Cardiac septum (tissue), 1 donor: ENCODE measurements around the gene PAX8. TPM values are rescaled to one million over a fixed set of nuclear protein-coding genes. Genes with fewer than 3 reads are reported as not detected.

ENCODE experiments used
- DNase-seq: peaks from one replicate; pipeline ENCODE4 v3.0.0-alpha.2; 2020; ENCODE audit warnings: low spot score
- intact Hi-C: fragments of 100-400 bp; cut with DNase I; formaldehyde crosslinking; loops from one replicate; pipeline ENCODE4 v1.14.0; 2022
- total RNA-seq: library from RNA; stranded (reverse); fragmentation: NEBNext Ultra II Directional; extraction: Animal tissue kit (Norgen Biotek cat#: 25700); gene quantifications from one replicate; pipeline ENCODE4 v1.2.1, GENCODE V29; 2021
- donor health status: DM: no; HTN: no; CAD: no.

The PAX8 gene
- total RNA-seq, 1 donor from 2014 or later = 0.35 TPM

DNA sequence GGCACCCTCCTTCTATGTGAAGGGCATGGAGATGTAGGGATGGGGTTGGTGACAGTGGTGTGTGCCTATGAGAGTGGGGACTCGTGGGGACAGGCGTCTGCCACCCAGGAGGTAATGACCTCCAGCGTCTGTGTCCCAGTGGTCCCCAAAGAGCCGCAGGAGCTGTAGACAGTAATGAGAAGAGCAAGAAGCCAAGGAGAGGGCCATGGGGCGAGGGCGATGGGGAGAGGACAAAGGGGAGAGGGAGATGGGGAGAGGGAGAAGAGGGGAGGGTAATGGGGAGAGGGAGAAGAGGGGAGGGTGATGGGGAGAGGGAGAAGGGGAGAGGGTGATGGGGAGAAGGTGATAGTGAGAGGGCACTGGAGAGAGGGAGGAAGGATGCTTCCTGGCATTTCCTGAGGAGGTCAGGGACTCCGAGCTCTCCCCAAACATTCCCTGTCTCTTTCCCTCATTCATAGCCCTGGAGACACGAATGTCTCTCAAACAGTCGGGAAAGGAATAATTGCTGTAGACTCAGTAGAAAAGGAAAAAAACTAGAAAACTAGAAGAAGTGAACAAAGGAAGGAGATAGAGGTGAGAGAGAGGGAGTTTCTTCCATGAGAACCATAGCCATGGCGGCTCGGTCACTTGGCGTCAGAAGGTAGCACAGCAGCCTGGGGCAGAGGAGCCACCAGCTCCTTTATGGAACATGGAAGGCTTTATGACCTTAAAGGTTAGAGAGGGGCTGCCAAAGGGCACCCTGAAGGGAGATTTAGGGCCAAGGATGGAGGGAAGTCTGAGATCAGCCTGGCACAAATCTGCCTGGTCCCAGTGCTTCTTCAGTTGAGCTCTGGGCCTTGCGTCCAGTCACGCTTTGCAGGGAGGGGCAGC lies 65.4 kb downstream of the PAX8 start:
- DNase-seq = peak; percentile 71
- intact Hi-C loops = no loop called here

DNA sequence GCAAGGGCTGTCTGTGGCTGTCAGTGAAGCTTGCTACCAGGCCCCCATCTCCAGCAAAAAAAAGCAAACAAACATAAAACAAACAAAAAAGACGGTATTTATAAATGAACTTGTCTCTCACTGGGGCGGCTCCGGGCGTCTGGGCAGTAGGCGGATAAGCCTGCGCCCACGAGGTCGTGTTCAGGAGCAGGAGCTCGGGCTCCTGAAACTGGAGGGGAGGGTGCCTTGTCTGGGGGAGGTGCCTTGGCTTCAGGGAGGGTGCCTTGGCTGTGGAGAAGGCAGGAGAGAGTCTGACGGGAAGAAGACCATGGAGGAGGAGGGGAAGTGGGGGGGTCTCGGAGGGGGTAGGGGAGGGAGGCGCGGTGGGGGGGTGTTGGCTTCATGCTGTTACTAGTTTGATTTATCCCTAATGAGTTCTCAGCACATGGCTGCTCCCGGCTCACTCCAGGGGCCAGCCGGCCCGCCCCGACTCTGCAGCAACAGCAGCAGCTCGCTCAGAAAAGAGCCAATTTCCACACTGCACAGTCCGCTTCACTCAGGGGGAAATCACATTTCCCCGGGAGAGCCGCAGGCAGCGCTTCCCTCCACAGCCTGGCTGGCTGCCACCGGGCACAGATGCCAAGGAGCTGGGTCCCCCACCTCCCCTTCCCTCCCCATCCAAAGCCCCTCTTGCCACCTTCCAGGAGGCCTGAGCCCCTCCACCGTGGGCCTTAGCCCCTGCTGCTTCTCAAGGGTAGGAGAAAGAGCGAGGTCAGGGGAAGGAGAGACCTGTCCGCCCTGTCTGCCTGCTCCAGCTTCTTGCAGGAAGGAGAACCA lies 66.3 kb downstream of the PAX8 start:
- peak; percentile 71 for DNase-seq
- intact Hi-C loops = no loop called here

DNA sequence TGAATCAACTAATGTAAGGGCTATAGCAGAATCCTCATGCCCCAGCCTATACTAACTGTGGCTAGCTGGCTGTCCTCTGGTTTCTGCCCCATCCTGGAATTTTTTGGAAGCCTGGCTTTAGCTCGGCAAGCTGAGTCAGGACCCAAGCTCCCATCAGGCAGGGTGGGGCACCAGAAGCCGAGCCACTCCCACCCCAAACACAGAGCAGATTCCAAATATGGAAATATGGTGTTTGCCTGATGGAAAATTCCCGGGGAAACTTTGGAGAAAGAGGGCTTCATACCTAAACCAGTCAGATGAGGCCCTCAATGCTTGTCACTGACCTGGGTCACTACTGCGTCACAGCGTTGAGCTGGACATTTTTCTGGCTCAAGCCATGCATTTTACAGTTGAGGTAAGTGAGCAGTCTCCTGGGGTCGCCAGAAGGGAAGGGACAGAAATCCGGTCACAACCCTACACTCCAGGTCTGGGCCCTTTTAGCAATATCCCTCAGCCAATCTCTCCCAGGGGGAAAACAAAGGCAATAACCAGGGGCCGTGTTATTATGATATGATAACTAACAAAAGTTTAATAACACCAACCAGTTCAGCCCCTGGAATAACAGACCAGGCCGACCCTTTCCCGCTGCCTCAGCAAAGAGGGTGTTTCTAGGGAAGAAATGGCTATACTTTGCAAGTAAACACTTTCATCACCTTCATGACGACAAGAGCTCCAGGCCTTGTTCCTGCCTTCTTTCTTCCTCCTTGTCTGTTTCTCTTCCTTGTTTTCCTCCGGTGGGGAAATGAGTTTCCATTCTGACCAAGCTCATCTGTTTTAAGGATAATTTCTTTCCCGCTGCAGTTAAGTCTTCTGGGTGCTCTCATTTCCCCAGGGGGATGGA lies 67.3 kb downstream of the PAX8 start:
- peak; percentile 70 for DNase-seq
- intact Hi-C loops = no loop called here

DNA sequence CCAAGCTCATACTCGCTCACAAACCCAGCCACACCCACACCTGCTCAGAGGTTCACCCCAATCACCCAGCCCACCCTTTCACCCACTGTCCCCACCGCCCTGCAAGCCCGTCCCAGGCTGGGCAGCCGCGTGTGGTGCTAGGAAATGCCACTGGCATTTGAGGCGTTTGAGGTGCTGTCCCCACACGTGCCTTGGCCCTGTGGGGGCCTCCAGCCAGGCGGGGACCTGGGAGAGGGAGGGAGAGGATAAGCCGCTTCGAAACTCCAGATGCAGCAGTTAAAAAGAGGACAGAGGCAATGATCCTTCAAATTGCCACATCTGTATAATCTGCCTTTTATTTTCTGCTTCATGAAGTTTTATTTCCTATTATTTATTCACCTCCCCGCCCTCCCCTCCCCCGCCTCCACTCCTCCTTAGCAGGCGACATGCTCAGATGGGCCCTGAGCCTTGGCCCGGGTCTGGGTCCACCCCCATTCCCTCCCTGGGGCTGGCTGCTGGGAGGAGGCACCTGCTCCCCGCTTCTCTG lies 69.0 kb downstream of the PAX8 start:
- peak; percentile 46 for DNase-seq
- intact Hi-C loops = no loop called here

DNA sequence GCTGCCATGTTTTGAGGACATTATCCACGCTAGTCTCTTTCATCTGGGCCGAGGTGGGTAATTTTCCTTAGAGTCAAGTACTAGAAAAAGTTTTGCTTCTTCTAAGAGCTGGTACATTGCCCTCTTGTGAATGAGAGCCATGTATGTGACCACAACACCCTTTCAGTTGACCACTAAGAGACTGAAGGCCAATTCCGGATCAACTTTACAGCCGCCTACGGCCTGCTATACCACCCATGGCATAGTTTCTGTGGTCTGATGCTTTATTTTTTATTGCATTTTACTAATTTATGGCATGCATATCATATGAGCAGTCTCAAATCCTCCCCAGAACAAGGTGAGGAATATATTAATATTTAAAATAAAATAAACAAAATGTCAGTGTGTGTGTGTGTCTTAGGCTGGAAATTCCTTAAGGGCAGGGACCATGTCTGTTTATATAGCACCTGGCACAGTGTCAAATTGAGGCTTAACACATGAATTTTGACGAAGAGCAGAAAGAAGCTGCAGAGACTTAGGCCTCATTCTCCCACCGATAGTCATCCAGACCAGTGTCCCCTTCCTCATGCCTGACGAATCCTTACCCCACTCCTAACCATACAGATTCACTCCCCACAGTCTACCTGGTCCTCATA lies 69.6 kb downstream of the PAX8 start:
- no peak for DNase-seq
- intact Hi-C loops = no loop called here

DNA sequence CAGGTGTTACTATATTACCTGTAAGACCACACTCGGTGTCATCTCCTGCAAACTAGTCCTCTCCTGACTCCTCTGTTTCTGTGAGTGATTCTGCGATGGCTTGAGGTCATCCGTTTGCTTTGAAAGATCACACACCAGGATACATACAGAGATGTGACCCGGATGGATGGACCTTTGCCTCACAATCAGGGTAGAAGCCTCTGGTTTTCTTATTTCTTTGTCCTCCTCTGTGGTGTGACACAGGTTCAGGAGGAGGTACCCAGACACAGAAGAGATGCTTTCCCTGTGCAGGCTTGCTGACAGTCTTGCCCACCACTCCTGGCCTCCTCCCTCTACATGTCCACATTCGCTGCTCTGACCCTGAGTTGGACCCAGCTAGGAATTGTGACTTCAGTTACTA lies 70.3 kb downstream of the PAX8 start:
- no peak for DNase-seq
- intact Hi-C loops = no loop called here

DNA sequence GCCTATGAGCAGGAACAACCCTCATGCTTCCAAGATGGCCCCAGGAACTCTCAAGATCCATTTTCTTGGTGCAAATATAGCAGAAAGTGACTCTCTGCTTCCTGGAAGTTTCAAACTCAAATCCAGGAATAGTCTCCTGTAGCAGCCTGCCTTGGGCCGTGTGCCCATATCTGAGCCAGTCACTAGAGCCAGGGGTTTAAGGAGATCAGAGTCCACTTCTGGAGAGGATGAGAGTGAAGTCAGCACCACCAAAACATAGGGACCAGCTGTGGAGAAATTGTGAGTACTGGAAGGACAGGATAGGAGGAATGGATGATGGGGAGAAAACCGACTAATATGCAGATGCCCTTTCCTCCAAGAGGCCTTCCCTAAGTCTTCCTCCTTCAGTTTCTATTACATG lies 71.7 kb downstream of the PAX8 start:
- intact Hi-C loops = no loop called here

DNA sequence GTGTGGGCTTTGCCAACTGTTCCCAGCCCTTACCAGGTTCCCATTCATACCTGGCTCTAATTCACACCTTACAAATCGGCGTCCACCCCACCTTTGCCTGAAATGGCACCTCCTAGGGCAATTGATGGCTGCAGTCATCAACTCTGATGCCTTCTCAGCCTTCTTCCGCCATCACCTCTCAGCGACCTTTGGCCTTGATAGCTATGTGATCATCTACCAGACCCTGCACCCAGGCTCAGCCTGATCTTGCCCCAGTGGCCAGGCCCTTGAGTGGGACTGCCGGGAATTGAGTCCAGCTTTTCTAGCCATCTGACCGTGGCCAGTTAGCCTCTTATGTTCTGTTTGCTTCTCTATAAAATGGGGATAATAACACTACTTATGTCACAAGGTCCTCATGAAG lies 72.5 kb downstream of the PAX8 start:
- intact Hi-C loops = no loop called here
- peak; percentile 46 for DNase-seq

More for the DNA sequence above, 71.7 kb downstream of the PAX8 start:
- peak; percentile 17 for DNase-seq

DNA sequence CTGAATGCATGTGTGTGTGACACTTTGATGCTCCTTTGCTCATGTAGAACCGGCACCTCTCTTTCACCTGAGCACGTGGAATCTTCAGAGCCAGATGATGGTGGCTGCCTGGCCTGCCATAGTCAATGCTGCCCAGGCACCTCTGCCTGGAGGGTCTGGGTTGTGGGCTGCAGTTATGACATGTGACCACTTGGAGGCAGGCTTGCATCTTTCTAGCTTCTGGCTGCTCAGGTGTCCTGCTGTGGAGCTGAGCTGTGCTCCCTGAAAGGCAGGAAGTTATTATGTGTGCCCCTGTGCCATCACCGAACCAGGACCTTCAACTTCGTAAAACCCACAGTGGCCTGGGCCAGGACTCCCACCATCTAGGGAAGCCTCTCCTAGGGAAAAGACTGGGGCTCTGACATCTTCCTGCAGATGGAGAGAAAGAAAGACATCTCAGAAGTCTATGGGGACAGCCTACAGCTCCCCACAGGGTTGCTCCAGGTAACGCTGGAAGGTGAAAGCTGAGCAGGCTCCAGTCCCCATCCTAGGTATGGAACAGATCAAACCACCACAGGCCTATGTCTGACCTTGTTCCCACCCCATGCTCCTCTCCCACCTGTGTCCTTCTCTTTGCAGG lies 74.7 kb downstream of the PAX8 start:
- peak; percentile 81 for DNase-seq
- intact Hi-C loops = loop anchor here (1.0 to 5.0 kb wide), 4 partner anchors 45 to 183 kb away; no protein-coding TSS in a partner anchor

DNA sequence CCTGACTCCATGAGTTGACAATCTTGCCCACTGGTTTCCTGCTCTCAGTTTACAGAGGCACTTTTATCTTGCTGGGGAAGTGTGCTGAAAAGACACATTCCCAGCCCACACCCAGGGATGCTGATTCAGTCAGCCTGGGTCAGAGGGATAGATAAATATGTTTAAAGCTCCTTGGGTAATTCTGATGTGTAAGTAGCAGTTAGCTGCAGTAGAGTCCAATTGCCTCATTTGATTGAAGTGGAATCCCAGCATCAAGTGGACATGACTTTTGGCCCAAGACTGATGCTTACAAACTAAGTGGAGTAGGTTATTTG lies 75.5 kb downstream of the PAX8 start:
- DNase-seq = peak; percentile 31
- intact Hi-C loops = loop anchor here (2.0 to 5.0 kb wide), 2 partner anchors 120 to 184 kb away; no protein-coding TSS in a partner anchor

DNA sequence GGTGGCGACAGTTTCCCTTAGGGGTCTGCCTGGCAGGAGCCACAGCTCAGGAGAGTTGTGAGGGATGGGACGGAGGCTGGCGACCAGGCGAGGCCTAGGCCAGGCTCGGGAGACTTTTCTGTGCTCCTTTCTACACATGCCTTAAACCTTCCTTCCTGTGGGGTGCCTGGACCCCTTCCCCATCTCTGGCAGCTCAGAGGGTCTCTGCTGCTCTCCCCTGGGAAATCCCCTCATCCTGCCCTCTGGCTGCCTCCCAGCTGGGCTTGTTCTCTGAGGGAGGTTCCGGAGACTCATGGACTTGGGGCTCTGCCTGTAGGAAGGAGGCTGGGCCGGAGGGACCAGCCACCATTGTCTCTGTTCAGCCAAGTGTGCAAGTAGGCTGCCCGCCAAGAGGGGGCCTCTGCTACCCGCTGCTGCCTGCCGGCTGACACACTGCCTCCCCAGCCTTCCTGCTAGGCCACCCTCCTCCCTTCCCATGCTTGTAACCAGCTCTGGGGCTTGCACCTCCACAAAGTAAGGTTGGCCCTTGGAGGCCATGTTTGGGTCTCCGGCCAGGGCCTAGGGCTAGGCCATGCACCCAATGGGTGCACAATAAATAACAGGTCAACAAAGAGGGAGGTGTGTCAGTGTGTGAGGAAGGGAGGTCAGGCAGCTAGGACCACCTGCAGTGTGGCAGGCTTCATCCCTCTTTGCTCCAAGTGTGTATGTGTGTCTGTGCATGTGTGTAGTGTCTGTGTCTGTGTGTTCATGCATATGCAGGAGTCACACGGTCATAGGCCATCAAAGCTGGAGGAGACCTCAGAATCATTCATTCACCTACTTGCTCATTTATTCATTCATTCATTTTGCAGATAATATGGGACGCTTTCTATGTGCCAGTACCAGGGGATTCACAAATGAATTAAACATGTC lies 76.2 kb downstream of the PAX8 start:
- intact Hi-C loops = loop anchor here (2.0 to 5.0 kb wide), 2 partner anchors 120 to 185 kb away; no protein-coding TSS in a partner anchor
- DNase-seq = peak; percentile 46

DNA sequence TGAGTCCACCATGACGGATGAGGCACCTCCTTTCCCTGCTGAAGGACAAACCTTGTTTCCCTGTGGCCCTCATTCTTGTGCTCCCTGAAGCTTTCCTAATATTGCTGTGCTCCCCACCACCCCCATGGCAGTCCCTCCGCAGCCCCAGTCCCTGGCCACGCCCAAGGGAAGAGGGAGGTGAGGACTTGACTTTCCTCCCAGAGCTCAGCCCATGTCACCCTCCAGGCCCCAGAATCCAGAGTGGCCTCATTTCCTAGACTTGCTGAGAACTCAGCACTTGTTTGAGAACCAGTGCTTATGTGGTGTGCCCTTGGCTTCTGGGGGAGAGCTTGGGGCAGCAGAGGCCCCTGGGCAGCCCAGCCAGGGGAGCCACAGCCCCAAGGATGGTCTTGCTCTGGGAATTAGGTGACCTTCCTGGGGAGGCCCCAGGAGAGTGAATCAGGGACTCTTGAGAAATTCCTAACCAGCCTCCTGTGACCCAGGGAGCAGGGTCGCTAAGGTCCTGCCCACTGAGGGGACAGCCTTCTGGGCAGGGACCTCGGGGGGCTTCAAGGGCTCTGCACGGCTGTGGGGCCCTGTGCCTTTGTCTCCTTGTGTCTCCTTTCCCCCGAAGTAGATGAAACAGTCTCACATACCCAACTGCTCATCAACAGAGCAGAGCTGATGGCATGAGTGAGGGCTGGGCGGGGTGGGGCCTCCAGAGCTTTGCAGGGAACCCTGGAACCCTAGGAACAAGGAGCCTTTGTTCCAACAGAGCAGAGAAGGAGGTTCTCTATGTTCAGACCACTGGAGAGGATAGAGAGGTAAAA lies 77.0 kb downstream of the PAX8 start:
- intact Hi-C loops = loop anchor here (2.0 to 5.0 kb wide), 2 partner anchors 119 to 186 kb away; no protein-coding TSS in a partner anchor
- peak; percentile 49 for DNase-seq

DNA sequence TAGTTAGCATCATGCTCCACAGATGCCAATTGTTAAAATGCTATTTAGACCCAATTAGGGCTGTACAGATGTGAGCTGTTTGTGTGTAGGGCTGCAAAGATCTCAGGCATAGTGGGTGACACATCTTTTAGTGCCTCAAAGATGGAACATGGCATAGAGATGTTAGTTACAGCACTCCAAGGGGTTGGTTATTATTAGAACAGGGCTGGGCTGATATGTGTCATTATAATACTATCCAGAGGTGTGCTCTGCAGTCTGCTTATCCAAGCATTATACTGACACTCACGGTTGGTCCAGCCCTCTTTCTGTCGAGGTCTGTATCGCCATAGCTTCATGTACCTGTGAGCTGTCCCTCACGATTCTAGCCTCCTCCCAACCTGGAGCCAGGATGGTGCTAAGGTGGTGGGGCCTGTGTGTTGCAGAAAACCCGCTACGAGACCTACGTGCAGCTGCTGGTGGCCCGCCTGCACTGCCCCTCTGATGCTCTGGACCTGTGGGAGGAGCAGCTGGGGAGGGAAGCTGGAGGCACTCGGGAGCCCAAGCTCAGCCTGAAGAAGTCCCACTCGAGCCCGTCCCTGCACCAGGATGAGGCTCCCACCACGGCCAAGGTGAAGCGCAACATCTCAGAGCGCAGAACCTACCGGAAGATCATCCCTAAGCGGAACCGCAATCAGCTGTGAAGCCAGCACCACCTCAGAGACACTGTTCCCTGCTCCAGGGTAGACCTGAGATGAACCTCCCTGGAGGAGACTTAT lies 77.8 kb downstream of the PAX8 start:
- intact Hi-C loops = loop anchor here (5.0 kb wide), 1 partner anchor 186 kb away; no protein-coding TSS in a partner anchor
- peak; percentile 73 for DNase-seq

DNA sequence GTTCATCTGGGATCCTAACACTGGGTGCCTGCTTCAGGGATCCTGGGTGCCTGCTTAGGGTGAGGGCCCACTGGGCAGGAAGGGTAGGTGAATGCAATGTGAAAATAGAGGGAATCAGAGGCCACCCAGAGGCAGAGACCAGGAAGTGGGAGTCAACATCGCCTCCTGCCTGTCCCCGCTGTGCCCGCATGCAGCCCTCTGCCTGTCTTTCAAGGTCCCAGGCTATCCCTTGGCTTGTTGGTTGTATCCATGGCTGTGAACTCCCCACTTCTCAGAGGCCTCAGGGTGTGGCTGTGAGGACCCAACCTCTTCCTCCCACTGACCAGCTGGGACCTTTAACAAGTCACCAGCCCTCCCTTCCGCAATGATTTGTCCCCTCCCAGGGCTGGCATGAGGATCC lies 78.5 kb downstream of the PAX8 start:
- DNase-seq = peak; percentile 19
- intact Hi-C loops = loop anchor here (5.0 kb wide), 1 partner anchor 187 kb away; no protein-coding TSS in a partner anchor

DNA sequence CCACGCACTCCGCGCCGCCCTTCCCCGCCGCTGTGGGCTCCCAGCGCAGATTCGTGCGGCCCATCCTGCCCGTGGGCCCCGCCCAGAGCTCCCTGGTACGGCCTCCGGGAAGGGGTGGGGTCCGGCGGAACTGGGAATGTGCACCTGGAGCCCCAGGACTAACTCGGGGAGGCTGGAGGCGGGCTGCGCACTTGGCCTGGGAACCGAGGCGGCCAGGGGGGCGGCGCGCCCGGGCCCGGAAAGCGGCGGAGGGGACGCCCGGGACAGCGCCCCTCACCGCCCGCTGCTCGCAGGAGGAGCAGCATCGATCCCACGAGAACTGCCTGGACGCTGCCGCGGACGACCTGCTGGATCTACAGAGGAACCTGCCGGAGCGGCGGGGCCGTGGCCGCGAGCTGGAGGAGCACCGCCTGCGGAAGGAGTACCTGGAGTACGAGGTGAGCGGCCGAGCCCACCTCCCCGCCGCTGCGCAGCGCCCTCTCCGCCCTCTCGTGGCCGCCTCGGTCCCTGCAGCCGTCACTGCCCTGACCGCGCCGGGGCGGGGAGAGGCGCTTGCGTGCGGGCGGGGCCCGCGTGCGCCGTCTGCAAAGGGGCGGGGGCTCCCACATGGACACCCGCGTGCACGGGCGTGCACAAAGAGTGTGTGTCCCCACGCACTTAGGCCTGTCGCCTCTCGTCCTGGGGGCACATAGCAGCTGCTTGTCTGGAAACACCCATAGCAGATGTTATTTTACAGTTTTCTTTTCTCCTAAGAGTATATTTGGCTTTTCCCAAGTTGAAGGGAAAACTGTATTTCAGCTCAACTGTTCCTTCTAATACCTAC lies 79.7 kb downstream of the PAX8 start:
- peak; percentile 89 for DNase-seq
- intact Hi-C loops = loop anchor here (2.0 kb wide), 1 partner anchor 60 kb away; no protein-coding TSS in a partner anchor
